ENCODE data around the gene DCHS1. TPM values are rescaled to one million over a fixed set of nuclear protein-coding genes. Genes with fewer than 3 reads are reported as not detected.
A peak's percentile ranks its signal among the peaks of the same experiment; 100 is the strongest.

The DCHS1 gene
- total and polyA plus RNA-seq, 2 of the 13 experiments (the other 11 are each of a cell fraction or from before 2014, with no cell fraction given), result under 0.01 to 0.03 TPM

- TF ChIP-seq, protein P1, sequence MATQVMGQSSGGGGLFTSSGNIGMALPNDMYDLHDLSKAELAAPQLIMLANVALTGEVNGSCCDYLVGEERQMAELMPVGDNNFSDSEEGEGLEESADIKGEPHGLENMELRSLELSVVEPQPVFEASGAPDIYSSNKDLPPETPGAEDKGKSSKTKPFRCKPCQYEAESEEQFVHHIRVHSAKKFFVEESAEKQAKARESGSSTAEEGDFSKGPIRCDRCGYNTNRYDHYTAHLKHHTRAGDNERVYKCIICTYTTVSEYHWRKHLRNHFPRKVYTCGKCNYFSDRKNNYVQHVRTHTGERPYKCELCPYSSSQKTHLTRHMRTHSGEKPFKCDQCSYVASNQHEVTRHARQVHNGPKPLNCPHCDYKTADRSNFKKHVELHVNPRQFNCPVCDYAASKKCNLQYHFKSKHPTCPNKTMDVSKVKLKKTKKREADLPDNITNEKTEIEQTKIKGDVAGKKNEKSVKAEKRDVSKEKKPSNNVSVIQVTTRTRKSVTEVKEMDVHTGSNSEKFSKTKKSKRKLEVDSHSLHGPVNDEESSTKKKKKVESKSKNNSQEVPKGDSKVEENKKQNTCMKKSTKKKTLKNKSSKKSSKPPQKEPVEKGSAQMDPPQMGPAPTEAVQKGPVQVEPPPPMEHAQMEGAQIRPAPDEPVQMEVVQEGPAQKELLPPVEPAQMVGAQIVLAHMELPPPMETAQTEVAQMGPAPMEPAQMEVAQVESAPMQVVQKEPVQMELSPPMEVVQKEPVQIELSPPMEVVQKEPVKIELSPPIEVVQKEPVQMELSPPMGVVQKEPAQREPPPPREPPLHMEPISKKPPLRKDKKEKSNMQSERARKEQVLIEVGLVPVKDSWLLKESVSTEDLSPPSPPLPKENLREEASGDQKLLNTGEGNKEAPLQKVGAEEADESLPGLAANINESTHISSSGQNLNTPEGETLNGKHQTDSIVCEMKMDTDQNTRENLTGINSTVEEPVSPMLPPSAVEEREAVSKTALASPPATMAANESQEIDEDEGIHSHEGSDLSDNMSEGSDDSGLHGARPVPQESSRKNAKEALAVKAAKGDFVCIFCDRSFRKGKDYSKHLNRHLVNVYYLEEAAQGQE (IDR thresholded peaks at IDR 0.05; ENCODE audit: borderline replicate concordance in 1 of 2, low read depth in 1 of 2, low read length in 2 of 2), result no peak
- no peak for TF ChIP-seq ADNP (CRISPR knock-in tag; IDR thresholded peaks at IDR 0.05)
- TF ChIP-seq NR1H2 (CRISPR knock-in tag; IDR thresholded peaks at IDR 0.05; ENCODE audit: borderline replicate concordance, low read depth), result no peak
- no peak for TF ChIP-seq ZNF225 (CRISPR knock-in tag; IDR thresholded peaks at IDR 0.05)
- TF ChIP-seq MTA1 (CRISPR knock-in tag; IDR thresholded peaks at IDR 0.05; ENCODE audit: borderline replicate concordance), result no peak
- TF ChIP-seq ZNF510 (CRISPR knock-in tag; IDR thresholded peaks at IDR 0.05; ENCODE audit: low read depth), result no peak
- TF ChIP-seq CCAR2 (optimal IDR thresholded peaks at IDR 0.05; ENCODE audit: low read depth, low read length), result no peak
- TF ChIP-seq ZNF720 (CRISPR knock-in tag; IDR thresholded peaks at IDR 0.05), result no peak
- TF ChIP-seq ATRX (CRISPR knock-in tag; IDR thresholded peaks at IDR 0.05; ENCODE audit: borderline replicate concordance), result no peak
- peak; percentile 69; the same call in 1 of the 2 replicates for TF ChIP-seq KMT2A (CRISPR knock-in tag; IDR thresholded peaks at IDR 0.05)
- TF ChIP-seq FOXA1 (IDR thresholded peaks at IDR 0.05), result no peak
- TF ChIP-seq FOXA1 (CRISPR knock-in tag; IDR thresholded peaks at IDR 0.05), result no peak
- no peak for TF ChIP-seq NR2F6 (IDR thresholded peaks at IDR 0.05)
- peak; percentile 27; the same call in 1 of the 2 replicates for TF ChIP-seq NR2F6 (CRISPR knock-in tag; IDR thresholded peaks at IDR 0.05)
- TF ChIP-seq ZUFSP (CRISPR knock-in tag; IDR thresholded peaks at IDR 0.05; ENCODE audit: borderline replicate concordance), result no peak
- peak; percentile 58 for TF ChIP-seq NFYC (CRISPR knock-in tag; IDR thresholded peaks at IDR 0.05)
- no peak for TF ChIP-seq ZC3H13 (CRISPR knock-in tag; IDR thresholded peaks at IDR 0.05)
- TF ChIP-seq, protein P2, sequence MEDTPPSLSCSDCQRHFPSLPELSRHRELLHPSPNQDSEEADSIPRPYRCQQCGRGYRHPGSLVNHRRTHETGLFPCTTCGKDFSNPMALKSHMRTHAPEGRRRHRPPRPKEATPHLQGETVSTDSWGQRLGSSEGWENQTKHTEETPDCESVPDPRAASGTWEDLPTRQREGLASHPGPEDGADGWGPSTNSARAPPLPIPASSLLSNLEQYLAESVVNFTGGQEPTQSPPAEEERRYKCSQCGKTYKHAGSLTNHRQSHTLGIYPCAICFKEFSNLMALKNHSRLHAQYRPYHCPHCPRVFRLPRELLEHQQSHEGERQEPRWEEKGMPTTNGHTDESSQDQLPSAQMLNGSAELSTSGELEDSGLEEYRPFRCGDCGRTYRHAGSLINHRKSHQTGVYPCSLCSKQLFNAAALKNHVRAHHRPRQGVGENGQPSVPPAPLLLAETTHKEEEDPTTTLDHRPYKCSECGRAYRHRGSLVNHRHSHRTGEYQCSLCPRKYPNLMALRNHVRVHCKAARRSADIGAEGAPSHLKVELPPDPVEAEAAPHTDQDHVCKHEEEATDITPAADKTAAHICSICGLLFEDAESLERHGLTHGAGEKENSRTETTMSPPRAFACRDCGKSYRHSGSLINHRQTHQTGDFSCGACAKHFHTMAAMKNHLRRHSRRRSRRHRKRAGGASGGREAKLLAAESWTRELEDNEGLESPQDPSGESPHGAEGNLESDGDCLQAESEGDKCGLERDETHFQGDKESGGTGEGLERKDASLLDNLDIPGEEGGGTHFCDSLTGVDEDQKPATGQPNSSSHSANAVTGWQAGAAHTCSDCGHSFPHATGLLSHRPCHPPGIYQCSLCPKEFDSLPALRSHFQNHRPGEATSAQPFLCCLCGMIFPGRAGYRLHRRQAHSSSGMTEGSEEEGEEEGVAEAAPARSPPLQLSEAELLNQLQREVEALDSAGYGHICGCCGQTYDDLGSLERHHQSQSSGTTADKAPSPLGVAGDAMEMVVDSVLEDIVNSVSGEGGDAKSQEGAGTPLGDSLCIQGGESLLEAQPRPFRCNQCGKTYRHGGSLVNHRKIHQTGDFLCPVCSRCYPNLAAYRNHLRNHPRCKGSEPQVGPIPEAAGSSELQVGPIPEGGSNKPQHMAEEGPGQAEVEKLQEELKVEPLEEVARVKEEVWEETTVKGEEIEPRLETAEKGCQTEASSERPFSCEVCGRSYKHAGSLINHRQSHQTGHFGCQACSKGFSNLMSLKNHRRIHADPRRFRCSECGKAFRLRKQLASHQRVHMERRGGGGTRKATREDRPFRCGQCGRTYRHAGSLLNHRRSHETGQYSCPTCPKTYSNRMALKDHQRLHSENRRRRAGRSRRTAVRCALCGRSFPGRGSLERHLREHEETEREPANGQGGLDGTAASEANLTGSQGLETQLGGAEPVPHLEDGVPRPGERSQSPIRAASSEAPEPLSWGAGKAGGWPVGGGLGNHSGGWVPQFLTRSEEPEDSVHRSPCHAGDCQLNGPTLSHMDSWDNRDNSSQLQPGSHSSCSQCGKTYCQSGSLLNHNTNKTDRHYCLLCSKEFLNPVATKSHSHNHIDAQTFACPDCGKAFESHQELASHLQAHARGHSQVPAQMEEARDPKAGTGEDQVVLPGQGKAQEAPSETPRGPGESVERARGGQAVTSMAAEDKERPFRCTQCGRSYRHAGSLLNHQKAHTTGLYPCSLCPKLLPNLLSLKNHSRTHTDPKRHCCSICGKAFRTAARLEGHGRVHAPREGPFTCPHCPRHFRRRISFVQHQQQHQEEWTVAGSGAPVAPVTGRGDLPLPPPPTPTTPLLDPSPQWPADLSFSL (CRISPR knock-in tag; IDR thresholded peaks at IDR 0.05), result no peak
- no peak for TF ChIP-seq RFX3 (CRISPR knock-in tag; IDR thresholded peaks at IDR 0.05)
- no peak for TF ChIP-seq HMGA1 (CRISPR knock-in tag; conservative IDR thresholded peaks at IDR 0.05)
These were observed 36.4 kb downstream of the DCHS1 start, which contains the start of gene TPP1 (continued) for GRCh38 chr11:6619004-6619745.
